GM21717 (cell line): Measurements from ENCODE around the gene GRK5.
"Not testable (repeated sequence)": the region's sequence is repeated elsewhere in the genome, so short reads cannot be mapped to it uniquely, and the experiment has no call there.

Experiments used
- ATAC-seq: cut with Tn5 transposase; IDR thresholded peaks from one replicate; pipeline ENCODE4 v1.9.1; 2021; ENCODE audit warnings: mild to moderate bottlenecking, moderate library complexity; ENCODE audit not compliant: unreplicated experiment

Gene GRK5

GRCh38 chr10:119431034-119431772, 223.8 kb downstream of the GRK5 start:
- no peak for ATAC-seq

GRCh38 chr10:119431773-119432135, 224.4 kb downstream of the GRK5 start:
- no peak for ATAC-seq

- not testable (repeated sequence) for ATAC-seq
Measured at GRCh38 chr10:119434942-119435341, 227.6 kb downstream of the GRK5 start.

GRCh38 chr10:119438717-119439116, 231.3 kb downstream of the GRK5 start:
- ATAC-seq, result no peak

GRCh38 chr10:119439922-119440321, 232.6 kb downstream of the GRK5 start:
- ATAC-seq, result no peak

- ATAC-seq, result no peak
Measured at GRCh38 chr10:119441151-119441821, 233.9 kb downstream of the GRK5 start.

- no peak for ATAC-seq
Measured at GRCh38 chr10:119441921-119442757, 234.8 kb downstream of the GRK5 start.

- no peak for ATAC-seq
Measured at GRCh38 chr10:119442758-119443060, 235.3 kb downstream of the GRK5 start.

GRCh38 chr10:119443441-119443840, 236.1 kb downstream of the GRK5 start:
- no peak for ATAC-seq

GRCh38 chr10:119443970-119444660, 236.7 kb downstream of the GRK5 start:
- no peak for ATAC-seq

GRCh38 chr10:119444866-119445265, 237.5 kb downstream of the GRK5 start:
- ATAC-seq, result no peak

- peak; percentile 64 for ATAC-seq
Measured at GRCh38 chr10:119445311-119445934, 238.1 kb downstream of the GRK5 start.

- no peak for ATAC-seq
Measured at GRCh38 chr10:119445935-119446317, 238.6 kb downstream of the GRK5 start.

- no peak for ATAC-seq
Measured at GRCh38 chr10:119446441-119447277, 239.3 kb downstream of the GRK5 start.

- ATAC-seq, result no peak
Measured at GRCh38 chr10:119447421-119447820, 240.1 kb downstream of the GRK5 start.

GRCh38 chr10:119447823-119448546, 240.6 kb downstream of the GRK5 start:
- no peak for ATAC-seq

- no peak for ATAC-seq
Measured at GRCh38 chr10:119448628-119449584, 241.5 kb downstream of the GRK5 start.
